Vagina (tissue), 2 donors: ENCODE measurements around the gene CLDN24. TPM values are rescaled to one million over a fixed set of nuclear protein-coding genes. Genes with fewer than 3 reads are reported as not detected.
"Not testable (repeated sequence)": the region's sequence is repeated elsewhere in the genome, so short reads cannot be mapped to it uniquely, and the experiment has no call there.

ENCODE experiments used
- DNase-seq, 2 donors: peaks; one replicate each; pipeline ENCODE4 v3.0.0-alpha.2; 2017; ENCODE audit errors: extremely low spot score in 2 of 2
- H3K27ac ChIP-seq: fragments of 200-600 bp; sonication (generic); one replicate; pipeline ENCODE4 v1.5.1; 2019
- H3K27me3 ChIP-seq: fragments of 200-600 bp; sonication (generic); one replicate; pipeline ENCODE4 v1.5.1; 2019
- H3K36me3 ChIP-seq, 2 donors: fragments of 200-600 bp; sonication (generic); one replicate each; pipeline ENCODE4 v1.5.1; 2017 to 2019
- H3K4me1 ChIP-seq: fragments of 200-600 bp; sonication (generic); one replicate; pipeline ENCODE4 v1.5.1; 2019
- H3K4me3 ChIP-seq, 2 donors: fragments of 200-600 bp; sonication (generic); 1 replicate in 1 of 2; 2 replicates in 1 of 2; pipeline ENCODE4 v1.5.1; 2016 to 2019
- H3K9me3 ChIP-seq: fragments of 200-600 bp; sonication (generic); one replicate; pipeline ENCODE4 v1.5.1; 2019
- CTCF ChIP-seq, 3 experiments: fragments of 450-650 bp in 2 of 3; fragments of 200-600 bp in 1 of 3; sonication (generic) in 1 of 3; IDR thresholded peaks; one replicate each; pipeline ENCODE4 v1.5.1; 2017 to 2019; ENCODE audit warnings: antibody characterized with exemption in 3 of 3, mild to moderate bottlenecking in 2 of 3, moderate library complexity in 2 of 3
- POLR2A ChIP-seq, 2 donors: fragments of 450-650 bp; IDR thresholded peaks; one replicate each; pipeline ENCODE4 v1.6.1; 2017; ENCODE audit warnings: antibody characterized with exemption in 2 of 2, mild to moderate bottlenecking in 2 of 2, moderate library complexity in 2 of 2
- POLR2AphosphoS5 ChIP-seq, 2 donors: sonication (generic); formaldehyde crosslinking; IDR thresholded peaks; one replicate each; pipeline ENCODE4 v1.9.0; 2017; ENCODE audit warnings: antibody characterized with exemption in 2 of 2, mild to moderate bottlenecking in 2 of 2, low read depth in 1 of 2; ENCODE audit not compliant: insufficient read depth in 1 of 2
- intact Hi-C: fragments of 100-400 bp; cut with DNase I; formaldehyde crosslinking; loops from one replicate; pipeline ENCODE4 v1.15.1; 2023
- total RNA-seq: library from RNA; depleted of rRNA; stranded (reverse); fragments of >200 nt; gene quantifications from one replicate; pipeline ENCODE4 v1.2.3, GENCODE V29; 2016

CLDN24 gene
- total RNA-seq, 1 donor from 2014 or later = not detected

GRCh38 chr4:183329244-183329643 lies 7.0 kb upstream of the CLDN24 start:
- H3K36me3 ChIP-seq = no peaks in the 10 kb centered on the region
- intact Hi-C loops = no loop called here
- H3K9me3 ChIP-seq = no peaks in the 10 kb centered on the region
- no peak for TF ChIP-seq POLR2A (IDR thresholded peaks at IDR 0.05)
- no peak for DNase-seq
- H3K27ac ChIP-seq = no peak overlapping the region
- no peaks in the 10 kb centered on the region for H3K4me1 ChIP-seq
- H3K4me3 ChIP-seq = no peak overlapping the region
- H3K27me3 ChIP-seq = no peaks in the 10 kb centered on the region

GRCh38 chr4:183328832-183329231 lies 6.6 kb upstream of the CLDN24 start:
- intact Hi-C loops = no loop called here
- no peaks in the 10 kb centered on the region for H3K4me1 ChIP-seq
- H3K27me3 ChIP-seq = no peaks in the 10 kb centered on the region
- H3K9me3 ChIP-seq = no peaks in the 10 kb centered on the region
- no peak overlapping the region for H3K4me3 ChIP-seq
- TF ChIP-seq POLR2AphosphoS5 (IDR thresholded peaks at IDR 0.05; ENCODE audit: insufficient read depth in 1 of 2, low read depth in 1 of 2) = no peak
- no peaks in the 10 kb centered on the region for H3K36me3 ChIP-seq
- H3K27ac ChIP-seq = no peak overlapping the region
- no peak for DNase-seq

GRCh38 chr4:183327827-183328226 lies 5.6 kb upstream of the CLDN24 start:
- Histone ChIP-seq H3K36me3 (no peaks in the 10 kb centered on the region), H3K4me1 (no peaks in the 10 kb centered on the region), H3K9me3 (no peaks in the 10 kb centered on the region), H3K27ac (no peak overlapping the region), H3K27me3 (no peaks in the 10 kb centered on the region), H3K4me3 (no peak overlapping the region)
- peak in 1 of 2 donors; percentile 64 for DNase-seq
- intact Hi-C loops = no loop called here
- TF ChIP-seq POLR2AphosphoS5 (IDR thresholded peaks at IDR 0.05; ENCODE audit: insufficient read depth in 1 of 2, low read depth in 1 of 2) = no peak
- TF ChIP-seq CTCF (IDR thresholded peaks at IDR 0.05) = no peak
- TF ChIP-seq POLR2A (IDR thresholded peaks at IDR 0.05) = no peak

- no peak for DNase-seq
- H3K4me1 ChIP-seq = no peaks in the 10 kb centered on the region
- no peaks in the 10 kb centered on the region for H3K27me3 ChIP-seq
- intact Hi-C loops = no loop called here
- no peak overlapping the region for H3K27ac ChIP-seq
- no peak for TF ChIP-seq CTCF (IDR thresholded peaks at IDR 0.05)
- no peak for TF ChIP-seq POLR2AphosphoS5 (IDR thresholded peaks at IDR 0.05; ENCODE audit: insufficient read depth in 1 of 2, low read depth in 1 of 2)
- TF ChIP-seq POLR2A (IDR thresholded peaks at IDR 0.05) = no peak
- no peaks in the 10 kb centered on the region for H3K36me3 ChIP-seq
- no peak overlapping the region for H3K4me3 ChIP-seq
- no peaks in the 10 kb centered on the region for H3K9me3 ChIP-seq
Measured at GRCh38 chr4:183326853-183327252, 4.6 kb upstream of the CLDN24 start.

- H3K27me3 ChIP-seq, H3K4me3 ChIP-seq, H3K27ac ChIP-seq, H3K9me3 ChIP-seq, H3K36me3 ChIP-seq, H3K4me1 ChIP-seq, intact Hi-C loops, DNase-seq: not testable (repeated sequence)
Measured at GRCh38 chr4:183326387-183326786, 4.2 kb upstream of the CLDN24 start.

GRCh38 chr4:183324619-183325018 lies 2.4 kb upstream of the CLDN24 start:
- DNase-seq = no peak

GRCh38 chr4:183324056-183324455 lies 1.8 kb upstream of the CLDN24 start:
- DNase-seq, intact Hi-C loops, H3K27me3 ChIP-seq: not testable (repeated sequence)

More at GRCh38 chr4:183324619-183325018, 2.4 kb upstream of the CLDN24 start:
- no peaks in the 10 kb centered on the region for H3K4me1 ChIP-seq
- H3K27me3 ChIP-seq = no peaks in the 10 kb centered on the region
- no peaks in the 10 kb centered on the region for H3K36me3 ChIP-seq
- H3K27ac ChIP-seq = no peak overlapping the region
- intact Hi-C loops = no loop called here
- no peaks in the 10 kb centered on the region for H3K9me3 ChIP-seq
- TF ChIP-seq POLR2AphosphoS5 (IDR thresholded peaks at IDR 0.05; ENCODE audit: insufficient read depth in 1 of 2, low read depth in 1 of 2) = no peak
- no peak for TF ChIP-seq POLR2A (IDR thresholded peaks at IDR 0.05)
- no peak overlapping the region for H3K4me3 ChIP-seq

GRCh38 chr4:183323295-183323694 lies 1.1 kb upstream of the CLDN24 start:
- no peak overlapping the region for H3K27ac ChIP-seq
- no peaks in the 10 kb centered on the region for H3K36me3 ChIP-seq
- no peaks in the 10 kb centered on the region for H3K27me3 ChIP-seq
- no peaks in the 10 kb centered on the region for H3K9me3 ChIP-seq
- H3K4me3 ChIP-seq = no peak overlapping the region
- H3K4me1 ChIP-seq = no peaks in the 10 kb centered on the region
- intact Hi-C loops = no loop called here
- no peak for DNase-seq
- TF ChIP-seq POLR2A (IDR thresholded peaks at IDR 0.05) (no peak), CTCF (IDR thresholded peaks at IDR 0.05) (no peak), POLR2AphosphoS5 (IDR thresholded peaks at IDR 0.05; ENCODE audit: insufficient read depth in 1 of 2, low read depth in 1 of 2) (no peak)

More at GRCh38 chr4:183324056-183324455, 1.8 kb upstream of the CLDN24 start:
- not testable (repeated sequence) for H3K4me1 ChIP-seq, H3K27ac ChIP-seq, H3K36me3 ChIP-seq, H3K9me3 ChIP-seq, H3K4me3 ChIP-seq
